K562 (cell line): Measurements from ENCODE around the gene TEDDM1. TPM values are rescaled to one million over a fixed set of nuclear protein-coding genes. Genes with fewer than 3 reads are reported as not detected.

Experiments
- ATAC-seq: fragments of 200-7000 bp; cut with Tn5 transposase; 3 replicates; pipeline ENCODE4 v1.9.1; 2020; ENCODE audit warnings: moderate library complexity
- BruUV-seq: library from RNA; stranded (reverse); fragments of 400-500 nt; replicated peaks from 2 replicates; lab custom pipeline; 2021; lab: Mats Ljungman, UMichigan
- CTCF ChIA-PET: fragments of 300-600 bp; formaldehyde crosslinking; extraction: SDS; loops from one replicate; lab custom pipeline; 2021; ENCODE audit warnings: low intra/inter-chr PET ratio; lab: Yijun Ruan, JAX
- POLR2A ChIA-PET: fragments of 300-600, 350-650 bp; sonication (Branson Sonifier 250); formaldehyde crosslinking; extraction: SDS; loops from one replicate; lab custom pipeline; 2021; ENCODE audit warnings: antibody characterized with exemption, inconsistent platforms; lab: Yijun Ruan, JAX
- DNase-seq, 4 experiments: peaks; one replicate each; pipeline versions ENCODE4 v3.0.0 to v3.0.0-alpha.2; 2011 to 2018; ENCODE audit warnings: low spot score in 3 of 4, mixed read lengths in 3 of 4; ENCODE audit errors: extremely low read depth in 1 of 4
- FAIRE-seq: peaks from 2 replicates; lab custom pipeline; 2011; peaks lifted over from hg19 to GRCh38; lab: Jason Lieb, UNC
- H2AFZ ChIP-seq: 2 replicates; pipeline ENCODE4 v1.6.0; 2011; ENCODE audit warnings: low read depth, low read length, control low read depth, inconsistent platforms
- H3K27ac ChIP-seq: fragments of 200-600 bp; 3 replicates; pipeline ENCODE4 v1.8.0; 2011; ENCODE audit warnings: low read depth, mild to moderate bottlenecking, control low read depth, inconsistent platforms, low read length, moderate library complexity, mixed read lengths; ENCODE audit errors: extremely low read depth
- H3K27me3 ChIP-seq, 2 experiments: fragments of 300-600 bp in 1 of 2; 2 replicates in 1 of 2; 3 replicates in 1 of 2; pipeline versions ENCODE4 v1.6.0 to v1.8.0; 2011; ENCODE audit warnings: inconsistent platforms in 2 of 2, low read length in 2 of 2, mild to moderate bottlenecking in 1 of 2, mixed read lengths in 1 of 2, moderate library complexity in 1 of 2; ENCODE audit not compliant: control insufficient read depth in 2 of 2, insufficient read depth in 2 of 2
- H3K36me3 ChIP-seq: fragments of 300-600 bp; 3 replicates; pipeline ENCODE4 v1.8.0; 2011; ENCODE audit warnings: mild to moderate bottlenecking, low read length, inconsistent platforms; ENCODE audit not compliant: control insufficient read depth, insufficient read depth
- H3K4me1 ChIP-seq, 2 experiments: fragments of 200-600 bp in 1 of 2; replicated peaks in 1 of 2; 2 replicates in 1 of 2; 3 replicates in 1 of 2; pipeline versions ENCODE4 v1.5.1 to v1.8.0; 2011; ENCODE audit warnings: inconsistent platforms in 2 of 2, low read length in 2 of 2, mild to moderate bottlenecking in 1 of 2, mixed read lengths in 1 of 2, moderate library complexity in 1 of 2; ENCODE audit not compliant: control insufficient read depth in 2 of 2, insufficient read depth in 2 of 2
- H3K4me2 ChIP-seq: 2 replicates; pipeline ENCODE4 v1.6.1; 2011; ENCODE audit warnings: low read length, control low read depth, inconsistent platforms, mixed read lengths; ENCODE audit not compliant: insufficient read depth
- H3K4me3 ChIP-seq: fragments of 200-600 bp; sonication (generic), shearing (Covaris generic); 2 replicates; pipeline ENCODE4 v1.5.1; 2016; ENCODE audit warnings: control low read depth, inconsistent platforms
- H3K79me2 ChIP-seq: fragments of 200-600 bp; 3 replicates; pipeline ENCODE4 v1.8.0; 2011; ENCODE audit warnings: low read length, inconsistent platforms; ENCODE audit not compliant: control insufficient read depth, insufficient read depth
- H3K9ac ChIP-seq, 2 experiments: 2 replicates each; pipeline versions ENCODE4 v1.6.0 to v1.6.1; 2011; ENCODE audit warnings: low read depth in 2 of 2, low read length in 2 of 2, control low read depth in 1 of 2, inconsistent platforms in 1 of 2, mild to moderate bottlenecking in 1 of 2, mixed read lengths in 1 of 2; ENCODE audit not compliant: insufficient read depth in 1 of 2
- H3K9me1 ChIP-seq: one replicate; pipeline ENCODE4 v1.6.0; 2011; ENCODE audit warnings: inconsistent platforms, mild to moderate bottlenecking, low read length, moderate library complexity; ENCODE audit not compliant: control insufficient read depth, insufficient read depth
- H3K9me3 ChIP-seq: replicated peaks from 2 replicates; pipeline ENCODE4 v1.5.1; 2011; ENCODE audit warnings: low read depth, low read length, inconsistent platforms; ENCODE audit not compliant: control insufficient read depth, insufficient read depth
- H4K20me1 ChIP-seq: replicated peaks from 2 replicates; pipeline ENCODE4 v1.6.1; 2011; ENCODE audit warnings: low read length, inconsistent platforms, mixed read lengths; ENCODE audit not compliant: control insufficient read depth, insufficient read depth
- ETV1 ChIP-seq: fragments of 450-650 bp; conservative IDR thresholded peaks from 2 replicates; pipeline ENCODE4 v1.6.1; 2016; ENCODE audit warnings: missing genetic modification characterization, control low read depth, low read depth, missing compliant biosample characterization
- MBD1 ChIP-seq: fragments of 250-450 bp; sonication (Bioruptor Pico); IDR thresholded peaks from 2 replicates; pipeline ENCODE4 v1.8.0; 2022; ENCODE audit warnings: inconsistent platforms
- MXI1 ChIP-seq: IDR thresholded peaks from 2 replicates; pipeline ENCODE4 v1.6.1; 2011; ENCODE audit warnings: low read depth, mild to moderate bottlenecking, improper control_type of control experiment, low read length
- NCOA2 ChIP-seq, 2 experiments: fragments of 450-650 bp; IDR thresholded peaks; 2 replicates each; pipeline ENCODE4 v1.6.1; 2018; ENCODE audit warnings: mild to moderate bottlenecking in 2 of 2, moderate library complexity in 1 of 2; ENCODE audit not compliant: partially characterized antibody in 2 of 2
- PHB2 ChIP-seq: fragments of 450-650 bp; IDR thresholded peaks from 2 replicates; pipeline ENCODE4 v1.6.1; 2017; ENCODE audit warnings: low read depth
- POLR2AphosphoS5 ChIP-seq: IDR thresholded peaks from 2 replicates; pipeline ENCODE4 v1.6.1; 2011; ENCODE audit warnings: mild to moderate bottlenecking, low read depth, low read length, moderate library complexity; ENCODE audit not compliant: control insufficient read depth, insufficient read depth
- RBM15 ChIP-seq: fragments of 200-400 bp; formaldehyde crosslinking; IDR thresholded peaks from 2 replicates; pipeline ENCODE4 v1.6.1; 2018; ENCODE audit warnings: mild to moderate bottlenecking, low read length, moderate library complexity; ENCODE audit not compliant: insufficient read depth
- SIN3A ChIP-seq, 2 experiments: fragments of 150-350 bp in 1 of 2; IDR thresholded peaks; 2 replicates each; pipeline ENCODE4 v1.6.1; 2011 to 2016; ENCODE audit warnings: borderline replicate concordance in 2 of 2, low read depth in 2 of 2, low read length in 2 of 2, mild to moderate bottlenecking in 2 of 2, moderate library complexity in 2 of 2; ENCODE audit not compliant: control insufficient read depth in 1 of 2
- SRSF1 ChIP-seq: fragments of 200-400 bp; formaldehyde crosslinking; IDR thresholded peaks from 2 replicates; pipeline ENCODE4 v1.6.1; 2017; ENCODE audit warnings: mild to moderate bottlenecking, low read depth, low read length, moderate library complexity
- TEAD1 ChIP-seq, 2 experiments: fragments of 450-650 bp in 1 of 2; sonication (generic) in 1 of 2; formaldehyde crosslinking; IDR thresholded peaks; 2 replicates each; pipeline versions ENCODE4 v1.4.0 to v1.8.0; 2020 to 2022; ENCODE audit warnings: mild to moderate bottlenecking in 2 of 2, missing genetic modification reagents in 1 of 2
- TOE1 ChIP-seq, 2 experiments: fragments of 450-650 bp in 1 of 2; sonication (generic) in 1 of 2; formaldehyde crosslinking in 1 of 2; IDR thresholded peaks; 2 replicates each; pipeline versions ENCODE4 v1.7.1 to v1.8.0; 2016 to 2022; ENCODE audit warnings: borderline replicate concordance in 2 of 2, mild to moderate bottlenecking in 2 of 2, antibody characterized with exemption in 1 of 2, inconsistent platforms in 1 of 2, low read depth in 1 of 2, missing genetic modification reagents in 1 of 2, moderate library complexity in 1 of 2
- ZNF143 ChIP-seq: sonication (generic); formaldehyde crosslinking; IDR thresholded peaks from 2 replicates; pipeline ENCODE4 v1.9.0; 2022; ENCODE audit warnings: mild to moderate bottlenecking, missing genetic modification reagents
- ZNF592 ChIP-seq: fragments of 450-650 bp; IDR thresholded peaks from 2 replicates; pipeline ENCODE4 v1.6.1; 2017; ENCODE audit warnings: antibody characterized with exemption, mild to moderate bottlenecking
- WGBS: fragments of 100-300 bp; shearing (Covaris generic); methylation state at CpG from one replicate; pipeline ENCODE4 v1.1.6; 2016; ENCODE audit warnings: low coverage, mixed read lengths; ENCODE audit not compliant: insufficient coverage; ENCODE audit errors: missing lambda C conversion rate; 5-methylcytosine and 5-hydroxymethylcytosine counted together
- in situ Hi-C: fragments of 300-500 bp; cut with MboI; formaldehyde crosslinking; loops from 4 replicates; pipeline ENCODE4 v1.15.0; 2018; ENCODE audit warnings: inconsistent platforms, mixed read lengths
- intact Hi-C: fragments of 100-400 bp; cut with micrococcal nuclease; formaldehyde crosslinking; loops from 2 replicates; pipeline ENCODE4 v1.14.2; 2022
- polyA plus RNA-seq, 8 experiments: library from polyadenylated mRNA; depleted of rRNA in 4 of 8; stranded (reverse) in 5 of 8; unstranded in 3 of 8; fragments of >200 nt; fragmentation: Nextera tagmentation in 2 of 8; fragmentation: Illumina TruSeq in 1 of 8; extraction: Ambion mirVana in 2 of 8; extraction: Trizol in 1 of 8; gene quantifications; 2 replicates each; pipeline versions ENCODE4 v1.2.1 to v1.2.3, GENCODE V29; 2011 to 2014; ENCODE audit warnings: inconsistent platforms in 1 of 8, missing spikeins in 1 of 8
- total RNA-seq, 7 experiments: library from RNA; depleted of rRNA in 6 of 7; stranded (reverse); fragments of >200 nt in 6 of 7; fragmentation: Illumina TruSeq in 2 of 7; extraction: Trizol in 2 of 7; gene quantifications; 2 replicates each; pipeline versions ENCODE4 v1.2.1 to v1.2.3, GENCODE V29; 2011 to 2021; ENCODE audit warnings: low replicate concordance in 1 of 7

TEDDM1 gene
- total and polyA plus RNA-seq, 9 of the 15 experiments (the other 6 are each of a cell fraction or from before 2014, with no cell fraction given): not detected

- TF ChIP-seq MBD1 (CRISPR knock-in tag) (no peak), NCOA2 (IDR thresholded peaks at IDR 0.05; ENCODE audit: partially characterized antibody in 2 of 2) (no peak), SIN3A (IDR thresholded peaks at IDR 0.05; ENCODE audit: borderline replicate concordance in 2 of 2, control insufficient read depth in 1 of 2, low read depth in 2 of 2, low read length in 2 of 2) (peak in 1 of 2 experiments; percentile 12; a peak in 1 of 4 replicates), SRSF1 (0 out of 2 replicates have a peak, but pooled peaks have one; percentile 30), ETV1 (tag) (no peak), ZNF143 (CRISPR knock-in tag) (no peak)
Measured at GRCh38 chr1:182391028-182391361, 9.5 kb downstream of the TEDDM1 start (continued).

GRCh38 chr1:182389619-182390047 lies 10.8 kb downstream of the TEDDM1 start:
- no peaks in the 10 kb centered on the region for H3K27me3 ChIP-seq
- intact Hi-C loops (loop anchor here (2.0 to 5.0 kb wide), 3 partner anchors 31 to 403 kb away; no protein-coding TSS in a partner anchor), in situ Hi-C loops (loop anchor here (5.0 kb wide), 1 partner anchor 87 kb away; no protein-coding TSS in a partner anchor)
- H2AFZ ChIP-seq: no peak overlapping the region
- POLR2A ChIA-PET: interaction anchor here (0.6 to 8.0 kb wide), 39 partner anchors 8 to 388 kb away, joined by 3 to 137 read pairs (median 4); no protein-coding TSS in a partner anchor
- under 1% methylated on average over 13 of the region's 13 CpGs for WGBS
- FAIRE-seq (no peak), ATAC-seq (no peak), DNase-seq (no peak)
- H3K9me1 ChIP-seq: peaks cover 19% of the 10 kb centered on the region
- peak overlapping the region; percentile 88 to 96 for H3K9ac ChIP-seq
- no TSS peak for BruUV-seq
- peak overlapping the region; percentile 92 for H3K27ac ChIP-seq
- H3K36me3 ChIP-seq: peaks cover 61% of the 10 kb centered on the region
- H3K4me3 ChIP-seq: peak overlapping the region; percentile 77
- H3K4me1 ChIP-seq: peaks cover 33 to 64% of the 10 kb centered on the region in 2 experiments
- H3K79me2 ChIP-seq: peaks cover 80% of the 10 kb centered on the region
- no peaks in the 10 kb centered on the region for H3K9me3 ChIP-seq
- CTCF ChIA-PET: no interaction called here
- H4K20me1 ChIP-seq: peaks cover 43% of the 10 kb centered on the region
- H3K4me2 ChIP-seq: peak overlapping the region; percentile 98
- TF ChIP-seq MXI1: 0 out of 2 replicates have a peak, but pooled peaks have one; percentile 23
- 0 out of 4 replicates have a peak, but pooled peaks of 1 of the 2 experiments have one; percentile 36 for TF ChIP-seq TEAD1 (CRISPR knock-in tag; IDR thresholded peaks at IDR 0.05)
- TF ChIP-seq ZNF592: no peak
- no peak for TF ChIP-seq RBM15
- TF ChIP-seq TOE1 (IDR thresholded peaks at IDR 0.05; ENCODE audit: borderline replicate concordance): peak; percentile 30; the same call in 1 of the 2 replicates
- TF ChIP-seq TOE1 (CRISPR knock-in tag; IDR thresholded peaks at IDR 0.05; ENCODE audit: borderline replicate concordance, low read depth): no peak
- TF ChIP-seq POLR2AphosphoS5: peak; percentile 35; the same call in 1 of the 2 replicates
- 0 out of 2 replicates have a peak, but pooled peaks have one; percentile 25 for TF ChIP-seq PHB2
